DOHH2 (cell line): Measurements from ENCODE around the gene L1CAM.

Experiments used
- H3F3A ChIP-seq: fragments of 200-600 bp; sonication (generic), shearing (Covaris generic); 2 replicates; pipeline ENCODE4 v1.6.0; 2016; ENCODE audit warnings: antibody characterized with exemption, mild to moderate bottlenecking; ENCODE audit not compliant: control insufficient read depth, insufficient read depth
- H3K27ac ChIP-seq: fragments of 200-600 bp; sonication (generic); 2 replicates; pipeline ENCODE4 v1.5.1; 2014; ENCODE audit warnings: low read depth, mild to moderate bottlenecking, low read length, moderate library complexity
- H3K27me3 ChIP-seq: fragments of 200-600 bp; sonication (generic); 2 replicates; pipeline ENCODE4 v1.6.1; 2014; ENCODE audit warnings: mild to moderate bottlenecking, low read length, mixed read lengths; ENCODE audit not compliant: control insufficient read depth
- H3K36me3 ChIP-seq: fragments of 200-600 bp; sonication (generic); 2 replicates; pipeline ENCODE4 v1.6.1; 2014; ENCODE audit warnings: mild to moderate bottlenecking, low read length, moderate library complexity, mixed read lengths; ENCODE audit not compliant: control insufficient read depth
- H3K4me1 ChIP-seq: fragments of 200-600 bp; sonication (generic); 2 replicates; pipeline ENCODE4 v1.6.1; 2014; ENCODE audit warnings: mild to moderate bottlenecking, low read length, mixed read lengths; ENCODE audit not compliant: control insufficient read depth
- H3K4me2 ChIP-seq: fragments of 200-600 bp; sonication (generic); 2 replicates; pipeline ENCODE4 v1.6.0; 2014; ENCODE audit warnings: mild to moderate bottlenecking, low read length, moderate library complexity
- H3K4me3 ChIP-seq: fragments of 200-600 bp; sonication (generic); 2 replicates; pipeline ENCODE4 v1.5.1; 2014; ENCODE audit warnings: mild to moderate bottlenecking, low read length, mixed read lengths
- H3K79me2 ChIP-seq: fragments of 200-600 bp; sonication (generic); 2 replicates; pipeline ENCODE4 v1.6.1; 2014; ENCODE audit warnings: mild to moderate bottlenecking, low read length, mixed read lengths; ENCODE audit not compliant: control insufficient read depth
- H3K9me2 ChIP-seq: fragments of 200-600 bp; sonication (generic); replicated peaks from 2 replicates; pipeline ENCODE4 v1.6.1; 2014; ENCODE audit warnings: mild to moderate bottlenecking, low read length, mixed read lengths; ENCODE audit not compliant: control insufficient read depth
- H3K9me3 ChIP-seq: fragments of 200-600 bp; sonication (generic); 2 replicates; pipeline ENCODE4 v1.6.1; 2014; ENCODE audit warnings: antibody characterized with exemption, low read length, mixed read lengths; ENCODE audit not compliant: control insufficient read depth, insufficient read depth
- H4K20me1 ChIP-seq: fragments of 200-600 bp; sonication (generic); 2 replicates; pipeline ENCODE4 v1.6.0; 2014; ENCODE audit warnings: low read depth, mild to moderate bottlenecking, antibody characterized with exemption, low read length, moderate library complexity; ENCODE audit not compliant: control insufficient read depth, insufficient read depth
- CTCF ChIP-seq: fragments of 200-600 bp; sonication (generic); IDR thresholded peaks from one replicate; pipeline ENCODE4 v1.5.1; 2014; ENCODE audit warnings: antibody characterized with exemption, mild to moderate bottlenecking, low read depth, low read length; ENCODE audit not compliant: poor library complexity, severe bottlenecking
- EZH2phosphoT487 ChIP-seq: fragments of 200-600 bp; sonication (generic); IDR thresholded peaks from 2 replicates; pipeline ENCODE4 v1.6.1; 2017; ENCODE audit warnings: borderline replicate concordance, mild to moderate bottlenecking, antibody characterized with exemption, low read length, moderate library complexity, mixed read lengths

L1CAM gene

GRCh38 chrX:153845842-153846241, 40.1 kb downstream of the L1CAM start:
- no peak for TF ChIP-seq CTCF
- no peak for TF ChIP-seq EZH2phosphoT487
- Histone ChIP-seq H4K20me1 (no peaks in the 10 kb centered on the region), H3K27me3 (peaks cover 21% of the 10 kb centered on the region), H3K27ac (no peak overlapping the region), H3K4me2 (no peak overlapping the region), H3F3A (no peaks in the 10 kb centered on the region), H3K4me1 (no peaks in the 10 kb centered on the region), H3K4me3 (no peak overlapping the region), H3K79me2 (no peaks in the 10 kb centered on the region), H3K36me3 (no peaks in the 10 kb centered on the region), H3K9me3 (no peaks in the 10 kb centered on the region), H3K9me2 (no peaks in the 10 kb centered on the region)

- H3K4me2 ChIP-seq: no peak overlapping the region
Observed at GRCh38 chrX:153845195-153845594, 40.8 kb downstream of the L1CAM start.

GRCh38 chrX:153844509-153845082, 41.4 kb downstream of the L1CAM start:
- Histone ChIP-seq H3K79me2 (no peaks in the 10 kb centered on the region), H3K27ac (no peak overlapping the region), H3K9me3 (no peaks in the 10 kb centered on the region), H4K20me1 (no peaks in the 10 kb centered on the region), H3K4me2 (no peak overlapping the region), H3K4me1 (no peaks in the 10 kb centered on the region), H3F3A (no peaks in the 10 kb centered on the region), H3K4me3 (no peak overlapping the region), H3K36me3 (no peaks in the 10 kb centered on the region), H3K27me3 (peaks cover 21% of the 10 kb centered on the region), H3K9me2 (no peaks in the 10 kb centered on the region)
- TF ChIP-seq CTCF: no peak
- TF ChIP-seq EZH2phosphoT487: no peak

More at GRCh38 chrX:153845195-153845594, 40.8 kb downstream of the L1CAM start:
- Histone ChIP-seq H3K79me2 (no peaks in the 10 kb centered on the region), H3K4me1 (no peaks in the 10 kb centered on the region), H3K27ac (no peak overlapping the region), H3K36me3 (no peaks in the 10 kb centered on the region), H4K20me1 (no peaks in the 10 kb centered on the region), H3K27me3 (peaks cover 21% of the 10 kb centered on the region), H3K9me2 (no peaks in the 10 kb centered on the region), H3K9me3 (no peaks in the 10 kb centered on the region), H3K4me3 (no peak overlapping the region), H3F3A (no peaks in the 10 kb centered on the region)
- TF ChIP-seq EZH2phosphoT487 (no peak), CTCF (no peak)
